Ishikawa (cell line): ENCODE measurements around the gene MAP2K6.

ENCODE experiments used
- CEBPB ChIP-seq: IDR thresholded peaks from 2 replicates; pipeline ENCODE4 v1.6.1; 2012
- CREB1 ChIP-seq: IDR thresholded peaks from 2 replicates; pipeline ENCODE4 v1.6.1; 2012; ENCODE audit warnings: low read depth
- EGR1 ChIP-seq: IDR thresholded peaks from 2 replicates; pipeline ENCODE4 v1.6.1; 2012
- EP300 ChIP-seq: IDR thresholded peaks from 2 replicates; pipeline ENCODE4 v1.6.1; 2012; ENCODE audit warnings: borderline replicate concordance
- FOXM1 ChIP-seq: IDR thresholded peaks from 2 replicates; pipeline ENCODE4 v1.6.1; 2012; ENCODE audit warnings: low read depth, borderline replicate concordance
- MAX ChIP-seq: IDR thresholded peaks from 2 replicates; pipeline ENCODE4 v1.6.1; 2012
- NFIC ChIP-seq: IDR thresholded peaks from 2 replicates; pipeline ENCODE4 v1.6.1; 2012
- RAD21 ChIP-seq: IDR thresholded peaks from 2 replicates; pipeline ENCODE4 v1.6.1; 2012; ENCODE audit warnings: low read depth
- REST ChIP-seq: IDR thresholded peaks from 2 replicates; pipeline ENCODE4 v1.6.1; 2012; ENCODE audit warnings: low read depth, mild to moderate bottlenecking
- TAF1 ChIP-seq: IDR thresholded peaks from 2 replicates; pipeline ENCODE4 v1.6.1; 2012; ENCODE audit warnings: low read depth, mild to moderate bottlenecking
- TCF12 ChIP-seq: IDR thresholded peaks from 2 replicates; pipeline ENCODE4 v1.6.1; 2012; ENCODE audit warnings: low read depth
- TEAD4 ChIP-seq: IDR thresholded peaks from 2 replicates; pipeline ENCODE4 v1.6.1; 2012
- USF1 ChIP-seq: IDR thresholded peaks from 2 replicates; pipeline ENCODE4 v1.6.1; 2012
- YY1 ChIP-seq: IDR thresholded peaks from 2 replicates; pipeline ENCODE4 v1.6.1; 2012; ENCODE audit warnings: low read depth
- ZBTB7A ChIP-seq: IDR thresholded peaks from 2 replicates; pipeline ENCODE4 v1.6.1; 2012; ENCODE audit warnings: low read depth

MAP2K6 gene

GRCh38 chr17:69390795-69391501 lies 23.5 kb upstream of the MAP2K6 start:
- TF ChIP-seq USF1, result no peak
- TF ChIP-seq RAD21, result no peak
- TF ChIP-seq EP300, result no peak
- TF ChIP-seq REST, result no peak
- no peak for TF ChIP-seq TEAD4
- TF ChIP-seq NFIC, result no peak
- no peak for TF ChIP-seq MAX
- TF ChIP-seq TAF1, result no peak
- TF ChIP-seq CEBPB, result no peak
- TF ChIP-seq CREB1, result no peak
- no peak for TF ChIP-seq YY1
- no peak for TF ChIP-seq TCF12
- no peak for TF ChIP-seq FOXM1
- no peak for TF ChIP-seq EGR1
- no peak for TF ChIP-seq ZBTB7A

GRCh38 chr17:69401251-69401650 lies 13.2 kb upstream of the MAP2K6 start:
- TF ChIP-seq FOXM1, result no peak
- no peak for TF ChIP-seq CEBPB
- no peak for TF ChIP-seq ZBTB7A
- TF ChIP-seq MAX, result no peak
- TF ChIP-seq TAF1, result no peak
- no peak for TF ChIP-seq USF1
- TF ChIP-seq CREB1, result no peak
- no peak for TF ChIP-seq TCF12
- TF ChIP-seq REST, result no peak
- no peak for TF ChIP-seq RAD21
- TF ChIP-seq YY1, result no peak
- no peak for TF ChIP-seq NFIC

- no peak for TF ChIP-seq NFIC
- no peak for TF ChIP-seq TAF1
- no peak for TF ChIP-seq MAX
- no peak for TF ChIP-seq ZBTB7A
- no peak for TF ChIP-seq YY1
- TF ChIP-seq CREB1, result no peak
- no peak for TF ChIP-seq CEBPB
- TF ChIP-seq USF1, result no peak
- TF ChIP-seq EP300, result no peak
- TF ChIP-seq TCF12, result no peak
- no peak for TF ChIP-seq FOXM1
- TF ChIP-seq TEAD4, result no peak
- no peak for TF ChIP-seq REST
- no peak for TF ChIP-seq RAD21
- TF ChIP-seq EGR1, result no peak
Measured at GRCh38 chr17:69402052-69402451, 12.4 kb upstream of the MAP2K6 start.

GRCh38 chr17:69404399-69404798 lies 10.1 kb upstream of the MAP2K6 start:
- TF ChIP-seq USF1 (no peak), REST (no peak), NFIC (no peak), TAF1 (no peak), RAD21 (no peak), YY1 (no peak), TEAD4 (no peak), EGR1 (no peak), CREB1 (no peak), FOXM1 (no peak), MAX (no peak), EP300 (no peak), CEBPB (no peak), TCF12 (no peak), ZBTB7A (no peak)
